Endothelial cell (in vitro differentiated cells): ENCODE measurements around the gene PTPRN2. TPM values are rescaled to one million over a fixed set of nuclear protein-coding genes. Genes with fewer than 3 reads are reported as not detected.
"Not testable (repeated sequence)": the region's sequence is repeated elsewhere in the genome, so short reads cannot be mapped to it uniquely, and the experiment has no call there.

ENCODE experiments used
- DNase-seq: peaks from one replicate; pipeline ENCODE4 v3.0.0; 2021; ENCODE audit warnings: low spot score
- H3K27ac Mint-ChIP-seq: one replicate; pipeline ENCODE4 v1.8.0; 2021; ENCODE audit warnings: mixed read lengths, inconsistent platforms; ENCODE audit not compliant: unreplicated experiment
- H3K27me3 Mint-ChIP-seq: one replicate; pipeline ENCODE4 v1.8.0; 2021; ENCODE audit warnings: mild to moderate bottlenecking, moderate library complexity, mixed read lengths, inconsistent platforms; ENCODE audit not compliant: unreplicated experiment
- H3K36me3 Mint-ChIP-seq: one replicate; pipeline ENCODE4 v1.8.0; 2021; ENCODE audit warnings: mild to moderate bottlenecking, low read depth, mixed read lengths, inconsistent platforms; ENCODE audit not compliant: unreplicated experiment
- H3K4me1 Mint-ChIP-seq: one replicate; pipeline ENCODE4 v1.8.0; 2021; ENCODE audit warnings: mild to moderate bottlenecking, mixed read lengths, inconsistent platforms; ENCODE audit not compliant: unreplicated experiment
- H3K4me3 Mint-ChIP-seq: one replicate; pipeline ENCODE4 v1.8.0; 2021; ENCODE audit warnings: mild to moderate bottlenecking, mixed read lengths, inconsistent platforms; ENCODE audit not compliant: unreplicated experiment
- H3K9me3 Mint-ChIP-seq: one replicate; pipeline ENCODE4 v1.8.0; 2021; ENCODE audit warnings: mixed read lengths, inconsistent platforms; ENCODE audit not compliant: unreplicated experiment
- total RNA-seq: library from RNA; stranded (reverse); fragmentation: NEBNext Ultra II Directional; extraction: Animal tissue kit (Norgen Biotek cat#: 25700); gene quantifications from one replicate; pipeline ENCODE4 v1.2.1, GENCODE V29; 2021; ENCODE audit not compliant: unreplicated experiment
- TF ChIP-seq, protein P1 (sequence below): fragments of 200-600 bp; sonication (generic); IDR thresholded peaks from one replicate; pipeline ENCODE4 v1.5.0; 2021; ENCODE audit warnings: antibody characterized with exemption; ENCODE audit not compliant: unreplicated experiment

Gene PTPRN2
- total RNA-seq, 1 donor from 2014 or later: 0.18 TPM

GRCh38 chr7:157936976-157937375 is 650.6 kb downstream of the PTPRN2 start:
- H3K4me1 Mint-ChIP-seq: no peaks in the 10 kb centered on the region
- TF ChIP-seq, protein P1, sequence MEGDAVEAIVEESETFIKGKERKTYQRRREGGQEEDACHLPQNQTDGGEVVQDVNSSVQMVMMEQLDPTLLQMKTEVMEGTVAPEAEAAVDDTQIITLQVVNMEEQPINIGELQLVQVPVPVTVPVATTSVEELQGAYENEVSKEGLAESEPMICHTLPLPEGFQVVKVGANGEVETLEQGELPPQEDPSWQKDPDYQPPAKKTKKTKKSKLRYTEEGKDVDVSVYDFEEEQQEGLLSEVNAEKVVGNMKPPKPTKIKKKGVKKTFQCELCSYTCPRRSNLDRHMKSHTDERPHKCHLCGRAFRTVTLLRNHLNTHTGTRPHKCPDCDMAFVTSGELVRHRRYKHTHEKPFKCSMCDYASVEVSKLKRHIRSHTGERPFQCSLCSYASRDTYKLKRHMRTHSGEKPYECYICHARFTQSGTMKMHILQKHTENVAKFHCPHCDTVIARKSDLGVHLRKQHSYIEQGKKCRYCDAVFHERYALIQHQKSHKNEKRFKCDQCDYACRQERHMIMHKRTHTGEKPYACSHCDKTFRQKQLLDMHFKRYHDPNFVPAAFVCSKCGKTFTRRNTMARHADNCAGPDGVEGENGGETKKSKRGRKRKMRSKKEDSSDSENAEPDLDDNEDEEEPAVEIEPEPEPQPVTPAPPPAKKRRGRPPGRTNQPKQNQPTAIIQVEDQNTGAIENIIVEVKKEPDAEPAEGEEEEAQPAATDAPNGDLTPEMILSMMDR: no peak
- peaks cover 26% of the 10 kb centered on the region for H3K36me3 Mint-ChIP-seq
- peak overlapping the region; percentile 27 for H3K4me3 Mint-ChIP-seq
- DNase-seq: no peak
- peaks cover 12% of the 10 kb centered on the region for H3K27me3 Mint-ChIP-seq
- H3K9me3 Mint-ChIP-seq: peaks cover 45% of the 10 kb centered on the region
- H3K27ac Mint-ChIP-seq: peak overlapping the region; percentile 53

- not testable (repeated sequence) for H3K27ac Mint-ChIP-seq, DNase-seq, H3K4me1 Mint-ChIP-seq, H3K4me3 Mint-ChIP-seq
- Mint-ChIP-seq H3K27me3 (peaks cover 14% of the 10 kb centered on the region), H3K9me3 (peaks cover 54% of the 10 kb centered on the region), H3K36me3 (peaks cover 26% of the 10 kb centered on the region)
These were observed 651.9 kb downstream of the PTPRN2 start for GRCh38 chr7:157935721-157936120.

DNA sequence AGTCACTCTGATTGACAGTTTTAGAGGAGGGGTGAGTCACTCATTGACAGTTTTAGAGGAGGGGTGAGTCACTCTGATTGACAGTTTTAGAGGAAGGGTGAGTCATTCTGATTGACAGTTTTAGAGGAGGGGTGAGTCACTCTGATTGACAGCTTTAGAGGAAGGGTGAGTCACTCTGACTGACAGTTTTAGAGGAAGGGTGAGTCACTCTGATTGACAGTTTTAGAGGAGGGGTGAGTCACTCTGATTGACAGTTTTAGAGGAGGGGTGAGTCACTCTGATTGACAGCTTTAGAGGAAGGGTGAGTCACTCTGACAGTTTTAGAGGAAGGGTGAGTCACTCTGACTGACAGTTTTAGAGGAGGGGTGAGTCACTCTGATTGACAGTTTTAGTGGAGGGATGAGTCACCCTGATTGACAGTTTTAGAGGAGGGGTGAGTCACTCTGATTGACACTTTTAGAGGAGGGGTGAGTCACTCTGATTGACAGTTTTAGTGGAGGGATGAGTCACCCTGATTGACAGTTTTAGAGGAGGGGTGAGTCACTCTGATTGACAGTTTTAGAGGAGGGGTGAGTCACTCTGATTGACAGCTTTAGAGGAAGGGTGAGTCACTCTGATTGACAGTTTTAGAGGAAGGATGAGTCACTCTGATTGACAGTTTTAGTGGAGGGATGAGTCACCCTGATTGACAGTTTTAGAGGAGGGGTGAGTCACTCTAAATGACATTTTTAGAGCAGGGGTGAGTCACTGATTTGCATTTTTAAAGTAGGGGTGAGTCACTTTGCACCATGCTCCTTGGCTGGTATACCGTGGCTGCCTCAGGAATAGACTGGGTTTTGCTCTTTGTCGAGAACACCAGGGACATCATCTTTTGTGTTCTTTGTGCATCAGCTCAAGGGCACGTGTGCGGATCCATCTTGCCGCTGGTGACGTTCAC is 654.1 kb downstream of the PTPRN2 start:
- Mint-ChIP-seq H3K27me3 (peaks cover 17% of the 10 kb centered on the region), H3K9me3 (peaks cover 51% of the 10 kb centered on the region), H3K36me3 (peaks cover 18% of the 10 kb centered on the region)
- DNase-seq, H3K27ac Mint-ChIP-seq, H3K4me3 Mint-ChIP-seq, H3K4me1 Mint-ChIP-seq: not testable (repeated sequence)

- peaks cover 21% of the 10 kb centered on the region for H3K27me3 Mint-ChIP-seq
- peaks cover 56% of the 10 kb centered on the region for H3K9me3 Mint-ChIP-seq
- no peak overlapping the region for H3K27ac Mint-ChIP-seq
- no peaks in the 10 kb centered on the region for H3K4me1 Mint-ChIP-seq
- no peak for DNase-seq
- no peak overlapping the region for H3K4me3 Mint-ChIP-seq
- peaks cover 21% of the 10 kb centered on the region for H3K36me3 Mint-ChIP-seq
- TF ChIP-seq, protein P1: no peak
These were observed 655.0 kb downstream of the PTPRN2 start for GRCh38 chr7:157932498-157933218.

- Mint-ChIP-seq H3K4me3 (no peak overlapping the region), H3K36me3 (peaks cover 18% of the 10 kb centered on the region), H3K27me3 (peaks cover 20% of the 10 kb centered on the region), H3K9me3 (peaks cover 50% of the 10 kb centered on the region), H3K4me1 (no peaks in the 10 kb centered on the region), H3K27ac (no peak overlapping the region)
- TF ChIP-seq, protein P1: no peak
- DNase-seq: no peak
These were observed 656.6 kb downstream of the PTPRN2 start for GRCh38 chr7:157930926-157931466.
